HL-60 (cell line): ENCODE data around the gene NDUFS2.

ENCODE experiments used
- CTCF ChIP-seq: IDR thresholded peaks from one replicate; pipeline ENCODE4 v1.5.1; 2011; ENCODE audit warnings: low read length, control low read depth, inconsistent platforms; ENCODE audit not compliant: insufficient read depth
- GABPA ChIP-seq: IDR thresholded peaks from 2 replicates; pipeline ENCODE4 v1.6.1; 2012; ENCODE audit warnings: low read depth
- POLR2AphosphoS5 ChIP-seq: IDR thresholded peaks from 2 replicates; pipeline ENCODE4 v1.6.1; 2012; ENCODE audit warnings: low read depth
- REST ChIP-seq: IDR thresholded peaks from 2 replicates; pipeline ENCODE4 v1.6.1; 2012; ENCODE audit warnings: low read depth; ENCODE audit not compliant: insufficient replicate concordance
- SPI1 ChIP-seq: IDR thresholded peaks from 2 replicates; pipeline ENCODE4 v1.6.1; 2012; ENCODE audit warnings: low read depth, mild to moderate bottlenecking, borderline replicate concordance

DNA sequence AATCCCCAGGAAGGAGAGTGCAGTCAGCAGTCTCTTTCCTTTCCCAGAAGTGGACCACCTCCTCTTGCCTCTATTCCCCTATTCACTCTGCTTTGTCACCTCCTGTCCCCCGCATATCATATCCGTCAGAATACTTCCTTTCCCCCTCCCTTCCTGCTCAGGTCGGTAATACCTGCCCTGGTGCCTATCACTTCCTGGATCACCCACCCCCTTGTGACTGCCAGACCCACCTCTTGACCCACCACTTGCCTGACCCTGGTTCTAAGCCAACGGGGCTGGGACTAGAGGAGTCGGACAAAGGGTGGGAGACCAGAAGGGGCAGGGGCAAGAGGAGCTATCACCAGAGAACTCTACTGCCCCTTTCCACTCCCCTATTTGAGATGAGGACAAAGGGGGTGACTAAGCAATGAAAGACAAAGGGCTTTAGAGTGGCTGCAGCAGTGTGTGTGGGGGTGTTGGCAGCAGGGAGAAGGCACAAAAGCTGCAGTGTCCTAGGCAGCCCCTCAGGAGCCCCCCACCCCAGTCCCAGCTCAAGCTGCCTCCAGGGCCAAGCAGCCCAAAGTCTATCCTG, 1.7 kb upstream of the NDUFS2 start:
- no peak for TF ChIP-seq CTCF
- no peak for TF ChIP-seq REST
- TF ChIP-seq GABPA: no peak
- no peak for TF ChIP-seq POLR2AphosphoS5
- no peak for TF ChIP-seq SPI1
